Measurements from ENCODE around the gene ACSM3. TPM values are rescaled to one million over a fixed set of nuclear protein-coding genes. Genes with fewer than 3 reads are reported as not detected.
"Not testable (repeated sequence)": the region's sequence is repeated elsewhere in the genome, so short reads cannot be mapped to it uniquely, and the experiment has no call there.

Gene ACSM3
- total and polyA plus RNA-seq, 2 donors = 4.1 to 9.9 TPM

GRCh38 chr16:20784204-20784603 is 20.4 kb downstream of the ACSM3 start:
- DNase-seq (ENCODE audit: low read depth in 6 of 9, low spot score in 9 of 9) = no peak
- no peaks in the 10 kb centered on the region for H3K4me1 ChIP-seq (ENCODE audit: control insufficient read depth in 2 of 2, insufficient read depth in 2 of 2, low read length in 2 of 2)
- H3K36me3 ChIP-seq (ENCODE audit: control insufficient read depth in 2 of 2, insufficient read depth in 2 of 2, low read length in 1 of 2) = no peaks in the 10 kb centered on the region
- H3K27ac ChIP-seq (ENCODE audit: low read depth in 1 of 2, low read length in 1 of 2) = no peak overlapping the region
- H3K27me3 ChIP-seq (ENCODE audit: control insufficient read depth in 2 of 2, insufficient read depth in 1 of 2, low read length in 1 of 2) = no peaks in the 10 kb centered on the region
- H3K4me3 ChIP-seq (ENCODE audit: low read length in 2 of 2) = no peak overlapping the region
- H3K9me3 ChIP-seq (ENCODE audit: control insufficient read depth in 2 of 2, insufficient read depth in 1 of 2, low read length in 1 of 2) = no peaks in the 10 kb centered on the region

GRCh38 chr16:20789130-20789529 is 25.3 kb downstream of the ACSM3 start:
- H3K9me3 ChIP-seq (ENCODE audit: control insufficient read depth in 2 of 2, insufficient read depth in 1 of 2, low read length in 1 of 2) = no peaks in the 10 kb centered on the region
- H3K27ac ChIP-seq (ENCODE audit: low read depth in 1 of 2, low read length in 1 of 2) = no peak overlapping the region
- no peak for DNase-seq (ENCODE audit: low read depth in 6 of 9, low spot score in 9 of 9)
- H3K27me3 ChIP-seq (ENCODE audit: control insufficient read depth in 2 of 2, insufficient read depth in 1 of 2, low read length in 1 of 2) = no peaks in the 10 kb centered on the region
- no peaks in the 10 kb centered on the region for H3K4me1 ChIP-seq (ENCODE audit: control insufficient read depth in 2 of 2, insufficient read depth in 2 of 2, low read length in 2 of 2)
- no peak overlapping the region for H3K4me3 ChIP-seq (ENCODE audit: low read length in 2 of 2)
- no peaks in the 10 kb centered on the region for H3K36me3 ChIP-seq (ENCODE audit: control insufficient read depth in 2 of 2, insufficient read depth in 2 of 2, low read length in 1 of 2)

- Histone ChIP-seq H3K27ac (ENCODE audit: low read depth in 1 of 2, low read length in 1 of 2) (no peak overlapping the region), H3K9me3 (ENCODE audit: control insufficient read depth in 2 of 2, insufficient read depth in 1 of 2, low read length in 1 of 2) (no peaks in the 10 kb centered on the region), H3K4me3 (ENCODE audit: low read length in 2 of 2) (no peak overlapping the region), H3K27me3 (ENCODE audit: control insufficient read depth in 2 of 2, insufficient read depth in 1 of 2, low read length in 1 of 2) (no peaks in the 10 kb centered on the region), H3K36me3 (ENCODE audit: control insufficient read depth in 2 of 2, insufficient read depth in 2 of 2, low read length in 1 of 2) (no peaks in the 10 kb centered on the region), H3K4me1 (ENCODE audit: control insufficient read depth in 2 of 2, insufficient read depth in 2 of 2, low read length in 2 of 2) (no peaks in the 10 kb centered on the region)
- DNase-seq (ENCODE audit: low read depth in 6 of 9, low spot score in 9 of 9) = no peak
- WGBS = 96% methylated on average over 5 of the region's 5 CpGs
Observed at GRCh38 chr16:20791923-20792612, 28.3 kb downstream of the ACSM3 start.

GRCh38 chr16:20798364-20798763 is 34.5 kb downstream of the ACSM3 start:
- no peaks in the 10 kb centered on the region for H3K9me3 ChIP-seq (ENCODE audit: control insufficient read depth in 2 of 2, insufficient read depth in 1 of 2, low read length in 1 of 2)
- no peaks in the 10 kb centered on the region for H3K27me3 ChIP-seq (ENCODE audit: control insufficient read depth in 2 of 2, insufficient read depth in 1 of 2, low read length in 1 of 2)
- no peak overlapping the region for H3K27ac ChIP-seq (ENCODE audit: low read depth in 1 of 2, low read length in 1 of 2)
- no peak for DNase-seq (ENCODE audit: low read depth in 6 of 9, low spot score in 9 of 9)
- H3K4me1 ChIP-seq (ENCODE audit: control insufficient read depth in 2 of 2, insufficient read depth in 2 of 2, low read length in 2 of 2) = no peaks in the 10 kb centered on the region
- H3K4me3 ChIP-seq (ENCODE audit: low read length in 2 of 2) = no peak overlapping the region
- WGBS = 52% methylated on average over 2 of the region's 2 CpGs
- peaks cover 9 to 14% of the 10 kb centered on the region in 2 donors for H3K36me3 ChIP-seq (ENCODE audit: control insufficient read depth in 2 of 2, insufficient read depth in 2 of 2, low read length in 1 of 2)

- Histone ChIP-seq H3K9me3 (ENCODE audit: control insufficient read depth in 2 of 2, insufficient read depth in 1 of 2, low read length in 1 of 2) (no peaks in the 10 kb centered on the region), H3K36me3 (ENCODE audit: control insufficient read depth in 2 of 2, insufficient read depth in 2 of 2, low read length in 1 of 2) (peaks cover 9 to 14% of the 10 kb centered on the region in 2 donors)
Observed at GRCh38 chr16:20799599-20799998, 35.8 kb downstream of the ACSM3 start.

GRCh38 chr16:20801278-20801677 is 37.5 kb downstream of the ACSM3 start:
- Histone ChIP-seq H3K9me3 (ENCODE audit: control insufficient read depth in 2 of 2, insufficient read depth in 1 of 2, low read length in 1 of 2) (no peaks in the 10 kb centered on the region), H3K27me3 (ENCODE audit: control insufficient read depth in 2 of 2, insufficient read depth in 1 of 2, low read length in 1 of 2) (no peaks in the 10 kb centered on the region), H3K27ac (ENCODE audit: low read depth in 1 of 2, low read length in 1 of 2) (no peak overlapping the region), H3K4me1 (ENCODE audit: control insufficient read depth in 2 of 2, insufficient read depth in 2 of 2, low read length in 2 of 2) (no peaks in the 10 kb centered on the region), H3K4me3 (ENCODE audit: low read length in 2 of 2) (no peak overlapping the region), H3K36me3 (ENCODE audit: control insufficient read depth in 2 of 2, insufficient read depth in 2 of 2, low read length in 1 of 2) (peaks cover 9 to 14% of the 10 kb centered on the region in 2 donors)
- WGBS = 41% methylated on average over 1 of the region's 1 CpG
- DNase-seq (ENCODE audit: low read depth in 6 of 9, low spot score in 9 of 9) = no peak

More at GRCh38 chr16:20799599-20799998, 35.8 kb downstream of the ACSM3 start:
- WGBS = 77% methylated on average over 2 of the region's 2 CpGs
- H3K4me3 ChIP-seq (ENCODE audit: low read length in 2 of 2) = no peak overlapping the region
- no peaks in the 10 kb centered on the region for H3K4me1 ChIP-seq (ENCODE audit: control insufficient read depth in 2 of 2, insufficient read depth in 2 of 2, low read length in 2 of 2)
- no peak overlapping the region for H3K27ac ChIP-seq (ENCODE audit: low read depth in 1 of 2, low read length in 1 of 2)
- no peaks in the 10 kb centered on the region for H3K27me3 ChIP-seq (ENCODE audit: control insufficient read depth in 2 of 2, insufficient read depth in 1 of 2, low read length in 1 of 2)
- DNase-seq (ENCODE audit: low read depth in 6 of 9, low spot score in 9 of 9) = peak in 3 of 9 donors; percentile 8 to 53 (median 18)

- no peak overlapping the region for H3K4me3 ChIP-seq (ENCODE audit: low read length in 2 of 2)
- WGBS = 96% methylated on average over 2 of the region's 2 CpGs
- H3K36me3 ChIP-seq (ENCODE audit: control insufficient read depth in 2 of 2, insufficient read depth in 2 of 2, low read length in 1 of 2) = peaks cover 5 to 8% of the 10 kb centered on the region in 2 donors
- H3K27ac ChIP-seq (ENCODE audit: low read depth in 1 of 2, low read length in 1 of 2) = no peak overlapping the region
- H3K27me3 ChIP-seq (ENCODE audit: control insufficient read depth in 2 of 2, insufficient read depth in 1 of 2, low read length in 1 of 2) = no peaks in the 10 kb centered on the region
- no peak for DNase-seq (ENCODE audit: low read depth in 6 of 9, low spot score in 9 of 9)
- H3K9me3 ChIP-seq (ENCODE audit: control insufficient read depth in 2 of 2, insufficient read depth in 1 of 2, low read length in 1 of 2) = no peaks in the 10 kb centered on the region
- peaks cover 10 to 12% of the 10 kb centered on the region in 2 donors for H3K4me1 ChIP-seq (ENCODE audit: control insufficient read depth in 2 of 2, insufficient read depth in 2 of 2, low read length in 2 of 2)
Observed at GRCh38 chr16:20803192-20803560, 39.4 kb downstream of the ACSM3 start.

- WGBS = 98% methylated on average over 7 of the region's 7 CpGs
- H3K9me3 ChIP-seq (ENCODE audit: control insufficient read depth in 2 of 2, insufficient read depth in 1 of 2, low read length in 1 of 2) = no peaks in the 10 kb centered on the region
Observed at GRCh38 chr16:20803561-20804214, 39.9 kb downstream of the ACSM3 start.

GRCh38 chr16:20805684-20806167 is 41.9 kb downstream of the ACSM3 start:
- 21% methylated on average over 12 of the region's 12 CpGs for WGBS
- H3K9me3 ChIP-seq (ENCODE audit: control insufficient read depth in 2 of 2, insufficient read depth in 1 of 2, low read length in 1 of 2); H3K27me3 ChIP-seq (ENCODE audit: control insufficient read depth in 2 of 2, insufficient read depth in 1 of 2, low read length in 1 of 2); H3K36me3 ChIP-seq (ENCODE audit: control insufficient read depth in 2 of 2, insufficient read depth in 2 of 2, low read length in 1 of 2): not testable (repeated sequence)
- H3K4me3 ChIP-seq (ENCODE audit: low read length in 2 of 2) = peak overlapping the region; percentile 62 to 77
- peak overlapping the region; percentile 72 to 96 for H3K27ac ChIP-seq (ENCODE audit: low read depth in 1 of 2, low read length in 1 of 2)
- peak in 2 of 9 donors; percentile 4 to 13 for DNase-seq (ENCODE audit: low read depth in 6 of 9, low spot score in 9 of 9)
- H3K4me1 ChIP-seq (ENCODE audit: control insufficient read depth in 2 of 2, insufficient read depth in 2 of 2, low read length in 2 of 2) = peaks cover 12 to 13% of the 10 kb centered on the region in 2 donors

More at GRCh38 chr16:20803561-20804214, 39.9 kb downstream of the ACSM3 start:
- Histone ChIP-seq H3K4me1 (ENCODE audit: control insufficient read depth in 2 of 2, insufficient read depth in 2 of 2, low read length in 2 of 2) (peaks cover 12 to 13% of the 10 kb centered on the region in 2 donors), H3K36me3 (ENCODE audit: control insufficient read depth in 2 of 2, insufficient read depth in 2 of 2, low read length in 1 of 2) (peaks cover 4 to 5% of the 10 kb centered on the region in 2 donors), H3K27me3 (ENCODE audit: control insufficient read depth in 2 of 2, insufficient read depth in 1 of 2, low read length in 1 of 2) (no peaks in the 10 kb centered on the region), H3K27ac (ENCODE audit: low read depth in 1 of 2, low read length in 1 of 2) (no peak overlapping the region), H3K4me3 (ENCODE audit: low read length in 2 of 2) (no peak overlapping the region)
- no peak for DNase-seq (ENCODE audit: low read depth in 6 of 9, low spot score in 9 of 9)
